Epithelial cell of proximal tubule (primary cell): ENCODE measurements around the gene MAD2L2. TPM values are rescaled to one million over a fixed set of nuclear protein-coding genes. Genes with fewer than 3 reads are reported as not detected.

Experiments used
- DNase-seq: peaks from one replicate; pipeline ENCODE4 v3.0.0-alpha.2; 2011; ENCODE audit warnings: low read depth
- H3K4me3 ChIP-seq: 2 replicates; pipeline ENCODE4 v1.5.1; 2011; ENCODE audit warnings: low read depth, mild to moderate bottlenecking, low read length
- CTCF ChIP-seq: conservative IDR thresholded peaks from 2 replicates; pipeline ENCODE4 v1.5.1; 2012; ENCODE audit warnings: low read depth, mild to moderate bottlenecking, low read length
- total RNA-seq: library from RNA; depleted of rRNA; stranded (reverse); fragments of >200 nt; gene quantifications from 2 replicates; pipeline ENCODE4 v1.2.3, GENCODE V29; 2015

MAD2L2 gene
- total RNA-seq, 1 donor from 2014 or later = 127 TPM

GRCh38 chr1:11673089-11673769 is 7.7 kb downstream of the MAD2L2 start:
- no peak overlapping the region for H3K4me3 ChIP-seq
- DNase-seq = no peak
- no peak for TF ChIP-seq CTCF

GRCh38 chr1:11671544-11672286 is 9.2 kb downstream of the MAD2L2 start:
- no peak overlapping the region for H3K4me3 ChIP-seq
- no peak for DNase-seq
- TF ChIP-seq CTCF = no peak

- no peak for TF ChIP-seq CTCF
- H3K4me3 ChIP-seq = no peak overlapping the region
- no peak for DNase-seq
Measured at GRCh38 chr1:11671205-11671543, 9.8 kb downstream of the MAD2L2 start.

- TF ChIP-seq CTCF = no peak
Measured at GRCh38 chr1:11670747-11671146, 10.2 kb downstream of the MAD2L2 start.

GRCh38 chr1:11668516-11668915 is 12.4 kb downstream of the MAD2L2 start:
- no peak for DNase-seq
- TF ChIP-seq CTCF = no peak
- no peak overlapping the region for H3K4me3 ChIP-seq

More at GRCh38 chr1:11670747-11671146, 10.2 kb downstream of the MAD2L2 start:
- no peak overlapping the region for H3K4me3 ChIP-seq
- DNase-seq = no peak

- TF ChIP-seq CTCF = no peak
- H3K4me3 ChIP-seq = peak overlapping the region; percentile 66
- DNase-seq = no peak
Measured at GRCh38 chr1:11664336-11665065, 16.4 kb downstream of the MAD2L2 start.
